ENCODE data around the gene PDZD2.

DNA sequence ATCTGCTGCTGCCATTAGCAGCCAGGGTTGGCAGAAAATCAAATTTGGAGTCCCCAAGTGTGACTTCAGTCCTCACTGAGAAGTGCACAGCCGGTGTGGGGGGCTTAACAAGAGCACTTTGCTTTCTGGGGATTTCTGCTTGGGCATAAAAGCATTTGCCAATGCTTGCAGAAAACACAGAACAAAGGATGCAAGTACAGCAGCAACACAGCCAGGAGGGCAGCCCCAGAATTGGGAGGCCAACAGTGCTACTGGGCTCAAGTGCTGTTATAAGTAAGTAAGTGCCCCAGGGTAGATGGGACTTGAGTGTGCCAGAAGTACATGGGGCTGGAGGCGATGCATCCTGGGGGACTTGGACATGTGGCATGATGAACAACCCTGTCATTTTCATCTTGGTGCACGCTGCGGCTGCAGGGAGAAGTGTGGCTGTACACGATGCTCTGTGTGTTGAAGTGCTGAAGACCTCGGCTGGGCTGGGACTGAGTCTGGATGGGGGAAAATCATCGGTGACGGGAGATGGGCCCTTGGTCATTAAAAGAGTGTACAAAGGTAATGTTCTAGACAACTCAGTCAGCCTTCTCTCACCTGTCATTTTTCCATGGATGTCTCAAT lies 461.9 kb downstream of the PDZD2 start:
- TF ChIP-seq CTCF (IDR thresholded peaks at IDR 0.05; ENCODE audit: low read depth, low read length) (no peak), EZH2phosphoT487 (IDR thresholded peaks at IDR 0.05; ENCODE audit: low read depth) (no peak)

All from OCI-LY3 (cell line).